Stomach (tissue), 9 donors: ENCODE measurements around the gene CBLB. TPM values are rescaled to one million over a fixed set of nuclear protein-coding genes. Genes with fewer than 3 reads are reported as not detected.

Source experiments
- DNase-seq, 2 donors: peaks; one replicate each; pipeline versions ENCODE4 v3.0.0 to v3.0.0-alpha.2; 2013 to 2019
- H3K27ac ChIP-seq, 5 donors: fragments of 200-600 bp in 4 of 5; sonication (generic) in 4 of 5; one replicate each; pipeline ENCODE4 v1.5.1; 2013 to 2019; ENCODE audit warnings: mild to moderate bottlenecking in 1 of 5, moderate library complexity in 1 of 5
- H3K27me3 ChIP-seq, 3 donors: fragments of 200-600 bp; sonication (generic); one replicate each; pipeline ENCODE4 v1.5.1; 2017 to 2019; ENCODE audit warnings: mixed run types in 1 of 3
- H3K36me3 ChIP-seq, 4 donors: fragments of 200-600 bp; sonication (generic); 1 replicate in 3 of 4; 2 replicates in 1 of 4; pipeline ENCODE4 v1.5.1; 2016 to 2019
- H3K4me1 ChIP-seq, 4 donors: fragments of 200-600 bp; sonication (generic); one replicate each; pipeline ENCODE4 v1.5.1; 2016 to 2019
- H3K4me3 ChIP-seq, 4 donors: fragments of 200-600 bp; sonication (generic) in 3 of 4; one replicate each; pipeline ENCODE4 v1.5.1; 2016 to 2019; ENCODE audit warnings: mild to moderate bottlenecking in 1 of 4
- H3K9me3 ChIP-seq, 4 donors: fragments of 200-600 bp; sonication (generic); one replicate each; pipeline ENCODE4 v1.5.1; 2016 to 2019
- CTCF ChIP-seq, 7 experiments: fragments of 450-650 bp in 4 of 7; fragments of 200-600 bp in 3 of 7; sonication (generic) in 3 of 7; IDR thresholded peaks; one replicate each; pipeline ENCODE4 v1.5.1; 2016 to 2019; ENCODE audit warnings: antibody characterized with exemption in 7 of 7, control low read depth in 2 of 7, mild to moderate bottlenecking in 1 of 7
- EP300 ChIP-seq: sonication (generic); formaldehyde crosslinking; IDR thresholded peaks from one replicate; pipeline ENCODE4 v1.6.1; 2017; ENCODE audit warnings: antibody characterized with exemption
- POLR2A ChIP-seq, 4 donors: fragments of 450-650 bp; IDR thresholded peaks; one replicate each; pipeline ENCODE4 v1.6.1; 2016; ENCODE audit warnings: antibody characterized with exemption in 4 of 4, control low read depth in 2 of 4, mild to moderate bottlenecking in 1 of 4, moderate library complexity in 1 of 4
- POLR2AphosphoS5 ChIP-seq, 3 donors: sonication (generic); formaldehyde crosslinking; IDR thresholded peaks; one replicate each; pipeline ENCODE4 v1.6.1; 2016; ENCODE audit warnings: antibody characterized with exemption in 3 of 3
- WGBS, 5 donors: extraction: QIAGEN DNeasy Blood & Tissue Kit in 3 of 5; methylation state at CpG; one replicate each; pipeline versions ENCODE4 v1.1.5 to v1.1.7; 2013 to 2018; 5-methylcytosine and 5-hydroxymethylcytosine counted together
- intact Hi-C: fragments of 100-400 bp; cut with DNase I; formaldehyde crosslinking; loops from one replicate; pipeline ENCODE4 v1.15.1; 2023; ENCODE audit warnings: low total_unique reads
- polyA plus RNA-seq, 3 donors: library from polyadenylated mRNA; stranded (reverse); fragments of 200-250 nt; gene quantifications; one replicate each; pipeline ENCODE4 v1.2.3, GENCODE V29; 2013
- total RNA-seq, 5 donors: library from RNA; depleted of rRNA; stranded (reverse); fragments of >200 nt; gene quantifications; one replicate each; pipeline versions ENCODE4 v1.1.0 to v1.2.3, GENCODE V29; 2014 to 2016
- donor health status: healthy with polysubstance abuse.
- donor health status: Bipolar disorder and iron deficiency.
- donor health status: healthy.

The CBLB gene
- total and polyA plus RNA-seq, 8 donors, result 6.9 to 94.4 (median 46.0) TPM

GRCh38 chr3:105639131-105639530, 229.7 kb downstream of the CBLB start:
- no peaks in the 10 kb centered on the region for H3K36me3 ChIP-seq
- H3K4me1 ChIP-seq, result no peaks in the 10 kb centered on the region
- WGBS, 5 donors, result 83 to 93% (median 87%) methylated on average over 2 of the region's 2 CpGs
- TF ChIP-seq POLR2A (IDR thresholded peaks at IDR 0.05) (no peak), CTCF (IDR thresholded peaks at IDR 0.05) (no peak), POLR2AphosphoS5 (IDR thresholded peaks at IDR 0.05) (no peak), EP300 (no peak)
- intact Hi-C loops, result no loop called here
- H3K27ac ChIP-seq, result no peak overlapping the region
- H3K27me3 ChIP-seq, result no peaks in the 10 kb centered on the region
- no peak overlapping the region for H3K4me3 ChIP-seq
- DNase-seq, result no peak
- no peaks in the 10 kb centered on the region for H3K9me3 ChIP-seq

DNA sequence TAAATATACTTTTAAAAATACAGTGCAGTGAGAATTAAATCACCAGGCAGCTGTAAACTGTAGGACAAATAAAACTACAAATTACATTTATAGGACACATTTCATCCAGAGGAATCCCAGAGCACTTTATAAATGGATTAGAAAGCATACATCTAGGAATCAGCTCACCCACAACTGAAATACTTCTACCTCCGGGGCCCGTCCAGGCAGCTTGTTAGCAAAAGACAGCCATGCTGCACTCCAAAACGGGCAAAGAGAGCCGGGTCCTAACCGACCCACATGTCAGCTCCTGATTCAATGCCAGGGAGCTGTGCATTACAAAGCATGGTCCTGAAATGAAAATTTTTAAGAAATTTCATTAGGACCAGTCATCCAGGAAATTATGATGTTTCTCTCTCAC, 234.1 kb downstream of the CBLB start:
- TF ChIP-seq EP300 (no peak), POLR2A (IDR thresholded peaks at IDR 0.05) (no peak), CTCF (IDR thresholded peaks at IDR 0.05) (no peak), POLR2AphosphoS5 (IDR thresholded peaks at IDR 0.05) (no peak)
- no peaks in the 10 kb centered on the region for H3K9me3 ChIP-seq
- H3K36me3 ChIP-seq, result no peaks in the 10 kb centered on the region
- intact Hi-C loops, result no loop called here
- H3K27ac ChIP-seq, result no peak overlapping the region
- H3K4me1 ChIP-seq, result no peaks in the 10 kb centered on the region
- no peaks in the 10 kb centered on the region for H3K27me3 ChIP-seq
- no peak for DNase-seq
- 63 to 87% (median 86%) methylated on average over 5 of the region's 5 CpGs for WGBS, 5 donors
- no peak overlapping the region for H3K4me3 ChIP-seq

- no peak overlapping the region for H3K27ac ChIP-seq
- H3K4me1 ChIP-seq, result no peaks in the 10 kb centered on the region
- H3K4me3 ChIP-seq, result no peak overlapping the region
- no peaks in the 10 kb centered on the region for H3K9me3 ChIP-seq
- TF ChIP-seq CTCF (IDR thresholded peaks at IDR 0.05) (no peak), POLR2A (IDR thresholded peaks at IDR 0.05) (no peak), EP300 (no peak), POLR2AphosphoS5 (IDR thresholded peaks at IDR 0.05) (no peak)
- H3K36me3 ChIP-seq, result no peaks in the 10 kb centered on the region
- intact Hi-C loops, result no loop called here
- DNase-seq, result no peak
- no peaks in the 10 kb centered on the region for H3K27me3 ChIP-seq
Measured at GRCh38 chr3:105629718-105630117, 239.1 kb downstream of the CBLB start.

DNA sequence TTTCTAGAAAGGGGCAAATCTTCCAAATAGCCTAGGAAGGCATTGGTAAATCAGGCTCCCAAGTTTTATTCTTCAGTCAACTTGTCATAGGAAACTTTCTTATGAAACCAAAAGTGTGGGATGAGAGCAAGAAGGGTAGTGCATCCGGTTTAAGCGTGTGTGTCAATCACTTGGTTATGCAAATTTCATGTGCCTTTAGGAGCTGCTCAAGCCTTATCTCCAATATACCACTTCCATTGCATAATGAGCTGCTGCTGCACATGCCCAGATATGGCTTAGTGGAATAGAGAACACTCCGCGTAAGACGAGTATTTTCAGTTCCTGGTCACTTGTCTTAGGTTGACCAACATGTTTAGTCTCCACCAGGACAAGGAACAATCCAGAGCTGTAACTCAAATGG, 242.1 kb downstream of the CBLB start:
- H3K27ac ChIP-seq, result no peak overlapping the region
- no peaks in the 10 kb centered on the region for H3K9me3 ChIP-seq
- no peaks in the 10 kb centered on the region for H3K4me1 ChIP-seq
- H3K4me3 ChIP-seq, result no peak overlapping the region
- no peaks in the 10 kb centered on the region for H3K36me3 ChIP-seq
- H3K27me3 ChIP-seq, result no peaks in the 10 kb centered on the region
- intact Hi-C loops, result no loop called here
- no peak for TF ChIP-seq CTCF (IDR thresholded peaks at IDR 0.05)
- no peak for TF ChIP-seq POLR2A (IDR thresholded peaks at IDR 0.05)
- TF ChIP-seq POLR2AphosphoS5 (IDR thresholded peaks at IDR 0.05), result no peak
- TF ChIP-seq EP300, result no peak
- DNase-seq, result no peak
- 91 to 96% (median 93%) methylated on average over 5 of the region's 5 CpGs for WGBS, 5 donors
